ENCODE results near the gene PNPO.
"Not testable (repeated sequence)": the region's sequence is repeated elsewhere in the genome, so short reads cannot be mapped to it uniquely, and the experiment has no call there.

Gene PNPO

DNA sequence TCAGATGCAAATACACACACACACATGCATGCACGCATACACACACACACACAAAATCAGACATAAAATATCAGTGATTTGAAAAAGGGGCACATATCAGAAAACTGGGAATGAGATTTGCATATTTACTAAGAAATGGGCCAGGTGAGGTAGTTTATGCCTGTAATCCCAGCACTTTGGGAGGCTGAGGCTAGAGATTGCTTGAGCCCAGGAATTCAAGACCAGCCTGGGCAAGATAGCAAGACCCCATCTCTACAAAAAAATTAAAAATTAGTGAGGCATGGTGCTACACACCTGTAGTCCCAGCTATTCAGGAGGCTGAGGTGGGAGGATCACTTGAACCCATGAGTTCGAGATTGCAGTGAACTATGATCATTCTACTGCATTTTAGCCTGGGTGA lies 22.4 kb upstream of the PNPO start:
- DNase-seq = no peak

DNA sequence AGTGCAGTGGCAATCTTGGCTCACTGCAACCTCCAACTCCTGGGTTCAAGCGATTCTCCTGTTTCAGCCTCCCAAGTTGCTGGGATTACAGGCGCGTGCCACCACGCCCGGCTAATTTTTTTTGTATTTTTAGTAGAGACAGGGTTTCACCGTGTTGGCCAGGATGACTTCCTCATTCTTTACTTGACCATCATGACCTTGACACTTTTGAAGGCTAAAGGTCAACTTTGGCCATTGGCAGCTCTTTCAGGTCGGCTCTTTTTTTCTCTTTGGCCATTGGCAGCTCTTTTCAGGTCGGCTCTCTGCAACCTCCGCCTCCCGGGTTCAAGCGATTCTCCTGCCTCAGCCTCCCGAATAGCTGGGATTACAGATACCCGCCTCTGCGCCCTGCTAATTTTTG lies 21.5 kb upstream of the PNPO start:
- DNase-seq = not testable (repeated sequence)

DNA sequence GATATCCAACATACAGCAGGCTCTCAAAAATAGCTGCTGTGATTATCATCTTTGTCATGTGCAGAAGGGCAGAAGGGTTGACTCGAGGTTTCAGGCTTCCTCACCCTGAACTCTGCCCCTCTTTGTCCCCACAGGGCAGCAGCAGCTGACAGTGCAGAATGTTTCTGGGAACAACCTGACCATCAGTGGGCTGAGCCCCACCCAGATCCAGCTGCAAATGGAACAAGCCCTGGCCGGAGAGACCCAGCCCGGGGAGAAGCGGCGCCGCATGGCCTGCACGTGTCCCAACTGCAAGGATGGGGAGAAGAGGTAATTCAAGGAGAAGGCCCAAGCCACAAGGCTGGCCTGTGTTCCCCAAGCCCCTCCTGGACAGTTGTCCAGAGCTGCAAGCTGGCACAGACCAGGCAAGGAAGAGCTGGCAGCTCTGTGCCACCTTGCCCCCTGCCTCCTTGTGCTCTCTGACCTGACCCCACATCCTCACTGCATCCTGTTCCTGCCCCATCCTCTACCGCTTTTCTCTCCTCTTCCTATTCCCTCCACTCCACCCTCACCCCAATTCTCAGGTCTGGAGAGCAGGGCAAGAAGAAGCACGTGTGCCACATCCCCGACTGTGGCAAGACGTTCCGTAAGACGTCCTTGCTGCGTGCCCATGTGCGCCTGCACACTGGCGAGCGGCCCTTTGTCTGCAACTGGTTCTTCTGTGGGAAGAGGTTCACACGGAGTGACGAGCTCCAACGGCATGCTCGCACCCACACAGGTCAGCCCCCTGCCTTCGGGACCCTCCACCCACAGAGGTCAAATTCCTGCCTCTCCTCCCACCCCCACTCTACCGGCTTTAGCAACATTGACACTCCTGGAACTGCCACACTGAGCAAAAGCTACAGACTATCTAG lies 16.3 kb upstream of the PNPO start:
- DNase-seq = no peak

DNA sequence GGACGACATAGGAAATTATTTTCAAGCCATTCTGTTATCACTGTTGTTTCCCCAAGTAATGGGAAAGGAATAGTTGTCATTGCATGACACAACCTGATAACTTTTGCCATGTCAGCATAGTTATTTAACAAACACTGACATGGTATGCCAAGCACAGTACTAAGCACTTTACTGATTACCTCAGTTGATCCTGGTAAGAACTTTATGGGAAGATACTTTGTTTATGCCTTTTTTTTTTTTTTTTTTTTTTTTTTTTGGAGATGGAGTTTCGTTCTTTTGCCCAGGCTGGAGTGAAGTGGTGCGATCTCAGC lies 15.7 kb upstream of the PNPO start:
- no peak for DNase-seq

- DNase-seq = no peak
Measured at GRCh38 chr17:47927821-47928400, 13.5 kb upstream of the PNPO start.

GRCh38 chr17:47928415-47928814 lies 13.0 kb upstream of the PNPO start:
- DNase-seq = no peak

DNA sequence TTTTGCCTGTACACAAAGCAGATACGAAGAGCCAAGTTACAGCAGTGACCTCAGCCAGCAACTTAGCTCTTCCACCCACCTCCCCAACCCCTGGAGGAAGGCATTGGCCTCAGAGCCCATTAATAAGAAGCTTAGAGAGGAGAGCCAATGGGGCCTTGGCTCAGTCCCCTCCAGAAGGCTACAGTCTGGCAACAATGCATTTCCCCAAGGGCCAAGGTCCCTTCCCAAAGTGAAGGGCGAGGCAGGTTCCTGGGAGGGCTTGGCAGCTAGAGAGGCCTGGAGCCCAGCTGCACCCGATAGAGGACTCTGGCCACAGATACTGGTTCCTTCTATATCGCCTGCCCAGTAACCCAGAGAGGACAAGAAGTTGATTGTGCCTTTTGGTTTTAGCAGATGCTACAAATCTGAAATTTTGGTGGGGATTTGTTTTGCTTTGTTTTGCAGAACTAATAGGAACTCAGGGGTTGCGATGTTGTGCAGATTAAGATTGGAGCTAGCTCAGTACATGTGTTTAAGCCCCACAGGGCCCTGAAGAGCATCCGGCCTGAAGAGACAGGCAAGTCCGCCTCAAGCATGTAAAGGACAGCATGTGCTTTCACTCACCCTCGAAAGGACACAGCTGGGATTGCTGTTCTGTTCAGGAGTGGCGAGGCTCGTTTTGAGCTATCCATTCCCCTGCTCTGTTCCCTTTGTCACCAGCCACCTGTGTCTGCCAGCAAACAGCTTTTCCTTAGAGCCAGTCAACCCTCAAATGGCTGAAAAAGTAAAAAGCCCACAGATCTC lies 12.0 kb upstream of the PNPO start:
- DNase-seq = no peak

DNA sequence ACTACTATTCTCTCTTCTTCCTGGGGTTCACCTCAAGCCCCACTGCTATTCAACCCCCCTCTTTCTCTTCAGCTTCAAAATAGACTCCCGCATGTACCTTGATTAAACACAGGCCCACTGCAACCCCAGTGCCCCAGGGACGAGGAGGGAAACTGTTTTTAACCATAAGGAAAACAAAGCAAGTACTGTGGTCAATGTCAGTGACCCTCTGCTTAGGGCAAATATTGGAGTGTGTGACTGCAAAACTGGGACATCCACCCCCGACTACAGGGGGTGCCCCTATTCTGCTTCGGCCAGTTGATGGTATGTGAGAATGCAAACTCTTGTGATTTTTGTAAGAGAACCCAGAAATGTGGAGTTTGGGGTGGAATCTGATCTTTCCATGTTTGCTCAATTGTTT lies 9.5 kb upstream of the PNPO start:
- DNase-seq = no peak

DNA sequence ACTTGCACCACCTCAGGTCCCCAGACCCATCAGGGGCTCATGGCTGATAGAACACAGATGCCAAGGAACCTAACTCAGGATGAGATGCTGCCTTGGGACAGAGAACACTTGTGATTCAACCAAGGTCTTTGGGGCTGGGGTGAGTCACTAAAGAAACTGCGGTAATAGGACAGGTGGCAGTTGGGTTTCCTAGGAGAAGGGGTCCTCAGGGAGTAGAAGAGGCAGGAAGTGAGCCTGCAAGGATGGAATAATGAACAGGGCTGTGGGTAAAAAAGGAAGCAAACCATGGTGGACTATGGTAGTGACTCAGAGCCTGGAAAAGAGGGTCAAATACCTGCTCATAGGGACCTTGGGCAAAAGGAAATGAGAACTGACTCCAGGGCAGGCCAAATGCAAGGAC lies 6.5 kb upstream of the PNPO start:
- no peak for DNase-seq

- DNase-seq = not testable (repeated sequence)
Measured at GRCh38 chr17:47935468-47935867, 5.9 kb upstream of the PNPO start.

- DNase-seq = no peak
Measured at GRCh38 chr17:47935961-47936360, 5.4 kb upstream of the PNPO start.

DNA sequence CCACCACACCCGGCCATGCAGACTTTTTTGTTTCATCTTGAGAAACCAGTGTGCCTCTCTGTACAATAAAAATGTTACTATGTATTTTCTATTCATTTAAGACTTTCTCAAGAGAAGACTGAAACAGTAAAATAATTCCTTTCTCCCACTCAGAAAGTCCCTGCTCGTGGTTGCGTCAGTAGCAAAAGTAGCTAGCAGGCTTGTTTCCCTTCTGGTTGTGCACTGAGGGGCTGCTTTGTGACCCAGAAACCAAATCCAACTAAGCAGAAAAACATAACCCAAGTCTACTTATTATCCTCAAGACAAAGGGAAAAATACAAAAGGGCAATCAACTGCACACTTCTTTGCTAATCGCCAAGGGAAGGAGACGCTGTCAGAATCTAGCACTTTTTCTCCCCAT lies 3.4 kb upstream of the PNPO start:
- DNase-seq = no peak

- DNase-seq = no peak
Measured at GRCh38 chr17:47942096-47942510, 732 bp downstream of the PNPO start.

DNA sequence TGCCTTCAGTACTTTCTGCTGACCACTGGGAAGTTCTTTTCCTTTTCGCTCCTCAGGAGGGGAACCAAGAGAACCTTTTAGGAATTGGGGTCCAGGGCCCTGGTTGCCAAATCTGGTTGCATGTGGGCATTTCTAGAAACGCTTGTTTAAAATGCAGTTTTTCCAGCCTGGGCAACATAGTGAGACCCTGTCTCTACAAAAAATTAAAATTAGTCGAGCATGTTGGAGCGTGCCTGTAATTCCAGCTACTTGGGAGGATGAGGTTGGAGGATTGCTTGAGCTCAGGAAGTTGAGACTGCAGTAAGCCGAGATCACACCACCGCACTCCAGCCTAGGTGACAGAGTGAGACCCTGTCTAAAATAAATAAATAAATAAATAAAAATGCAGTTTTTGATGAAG lies 1.2 kb downstream of the PNPO start:
- no peak for DNase-seq

- DNase-seq = no peak
Measured at GRCh38 chr17:47945080-47945479, 3.7 kb downstream of the PNPO start.

DNA sequence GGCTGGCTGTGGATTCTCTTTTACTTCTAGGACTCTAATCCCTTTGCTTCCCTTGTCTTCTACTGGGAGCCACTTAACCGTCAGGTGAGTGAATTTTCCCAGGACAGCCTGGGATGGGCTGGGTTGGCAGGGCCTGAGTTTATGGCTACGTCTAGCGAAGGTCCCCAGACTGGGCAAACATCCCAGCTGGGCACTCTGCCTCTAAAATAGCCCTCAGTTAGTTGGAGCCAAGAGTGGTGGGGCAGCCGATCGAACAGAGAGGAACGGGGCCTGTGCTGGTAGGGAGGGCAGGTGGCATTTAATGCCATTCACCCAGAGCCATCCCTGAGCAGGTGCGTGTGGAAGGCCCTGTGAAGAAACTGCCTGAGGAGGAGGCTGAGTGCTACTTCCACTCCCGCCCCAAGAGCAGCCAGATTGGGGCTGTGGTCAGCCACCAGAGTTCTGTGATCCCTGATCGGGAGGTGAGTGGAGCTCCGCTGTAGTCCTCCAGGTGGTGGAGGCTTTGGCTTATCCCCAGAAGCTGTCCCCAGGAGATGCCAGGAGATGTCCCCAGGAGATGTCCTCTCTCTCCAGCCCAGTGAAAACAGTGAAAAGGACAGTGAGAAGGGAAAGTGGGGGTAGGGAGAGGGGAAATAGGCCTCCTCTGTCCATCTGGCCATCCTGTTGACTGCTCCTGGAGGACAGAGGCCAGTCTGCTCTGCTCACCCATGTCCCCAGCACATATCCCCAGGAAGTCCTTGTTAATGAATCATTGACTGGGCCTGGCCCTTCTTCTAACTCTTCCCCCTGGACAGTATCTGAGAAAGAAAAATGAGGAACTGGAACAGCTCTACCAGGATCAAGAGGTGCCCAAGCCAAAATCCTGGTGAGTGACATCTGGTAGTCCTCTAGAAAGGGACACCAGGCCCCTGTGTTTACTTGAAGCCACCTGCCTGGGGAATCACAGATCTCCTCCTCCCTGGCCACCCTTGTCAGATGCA lies 4.4 kb downstream of the PNPO start:
- DNase-seq = no peak

GRCh38 chr17:47946516-47946915 lies 5.1 kb downstream of the PNPO start:
- no peak for DNase-seq

GRCh38 chr17:47946929-47947397 lies 5.6 kb downstream of the PNPO start:
- peak; percentile 27 to 47 (median 38) for DNase-seq

DNA sequence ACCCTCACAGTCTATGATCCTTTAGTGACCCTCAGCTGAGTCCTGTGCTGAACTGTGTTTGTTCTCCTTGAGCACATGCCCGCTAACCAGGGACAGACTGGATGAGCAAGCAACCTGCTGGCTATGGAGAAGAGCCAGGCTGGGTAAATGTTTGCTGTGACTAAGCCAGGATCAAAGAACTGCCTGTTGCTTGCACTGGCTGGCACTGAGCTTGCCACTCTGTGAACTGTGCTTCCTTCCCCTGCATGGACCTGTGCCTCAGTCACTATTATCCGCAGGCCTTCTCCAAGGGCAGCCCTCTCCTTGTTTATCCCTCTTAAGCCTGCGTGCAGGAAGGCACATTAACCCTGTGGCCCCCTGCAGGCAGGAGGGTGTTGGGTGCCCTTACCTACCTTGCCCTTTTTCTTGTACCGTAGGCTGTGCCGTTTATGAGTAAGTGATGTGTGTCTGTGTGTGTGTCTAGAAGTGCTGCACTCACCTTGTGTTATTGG lies 7.4 kb downstream of the PNPO start:
- DNase-seq = no peak

GRCh38 chr17:47949197-47949759 lies 7.9 kb downstream of the PNPO start:
- DNase-seq = peak; percentile 32 to 76 (median 61)

DNA sequence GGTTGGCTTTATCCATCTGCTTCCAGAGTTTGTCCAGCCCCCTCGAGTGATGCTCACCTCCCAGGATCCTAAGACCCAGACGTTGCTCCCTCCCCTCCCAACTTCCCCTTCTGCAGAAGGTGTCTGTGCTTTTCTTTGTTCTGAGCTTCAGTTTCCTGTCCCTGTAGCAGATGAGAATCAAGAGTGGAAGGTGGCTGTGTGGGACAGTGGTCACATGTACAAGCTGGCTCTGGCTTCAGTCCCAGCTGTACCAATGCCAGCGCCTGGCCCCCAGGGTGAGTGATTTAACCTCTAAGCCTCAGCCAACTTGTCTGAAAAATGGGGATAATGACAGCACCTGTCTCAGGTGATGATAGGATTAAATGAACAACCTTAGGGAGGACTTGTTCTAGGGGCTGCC lies 8.6 kb downstream of the PNPO start:
- no peak for DNase-seq

- no peak for DNase-seq
Measured at GRCh38 chr17:47950448-47950847, 9.1 kb downstream of the PNPO start.

All from activated naive CD4-positive, alpha-beta T cell (primary cell).